ENCODE measurements around the gene EHF. TPM values are rescaled to one million over a fixed set of nuclear protein-coding genes. Genes with fewer than 3 reads are reported as not detected.

EHF gene
- total RNA-seq, 4 donors from 2014 or later: 0.33 to 0.94 (median 0.44) TPM; not detected in 1

Other genes starting within 250 kb of the EHF start
- gene CAT, start 182.2 kb upstream of the EHF start, total RNA-seq: 100 to 1,000 TPM; 429 to 486 (median 458) TPM
- not detected for gene ELF5, start 107.3 kb upstream of the EHF start, total RNA-seq

Measured in subcutaneous adipose tissue (tissue), 4 donors.